GM12874 (cell line): Measurements from ENCODE around the gene NIP7.

Experiments
- TF ChIP-seq, protein P1 (sequence below): IDR thresholded peaks from 2 replicates; pipeline ENCODE4 v1.5.1; 2011; ENCODE audit warnings: low read depth, mild to moderate bottlenecking, control low read depth, low read length, moderate library complexity; ENCODE audit not compliant: insufficient read depth

NIP7 gene

GRCh38 chr16:69320740-69321073, 18.9 kb upstream of the NIP7 start:
- TF ChIP-seq, protein P1, sequence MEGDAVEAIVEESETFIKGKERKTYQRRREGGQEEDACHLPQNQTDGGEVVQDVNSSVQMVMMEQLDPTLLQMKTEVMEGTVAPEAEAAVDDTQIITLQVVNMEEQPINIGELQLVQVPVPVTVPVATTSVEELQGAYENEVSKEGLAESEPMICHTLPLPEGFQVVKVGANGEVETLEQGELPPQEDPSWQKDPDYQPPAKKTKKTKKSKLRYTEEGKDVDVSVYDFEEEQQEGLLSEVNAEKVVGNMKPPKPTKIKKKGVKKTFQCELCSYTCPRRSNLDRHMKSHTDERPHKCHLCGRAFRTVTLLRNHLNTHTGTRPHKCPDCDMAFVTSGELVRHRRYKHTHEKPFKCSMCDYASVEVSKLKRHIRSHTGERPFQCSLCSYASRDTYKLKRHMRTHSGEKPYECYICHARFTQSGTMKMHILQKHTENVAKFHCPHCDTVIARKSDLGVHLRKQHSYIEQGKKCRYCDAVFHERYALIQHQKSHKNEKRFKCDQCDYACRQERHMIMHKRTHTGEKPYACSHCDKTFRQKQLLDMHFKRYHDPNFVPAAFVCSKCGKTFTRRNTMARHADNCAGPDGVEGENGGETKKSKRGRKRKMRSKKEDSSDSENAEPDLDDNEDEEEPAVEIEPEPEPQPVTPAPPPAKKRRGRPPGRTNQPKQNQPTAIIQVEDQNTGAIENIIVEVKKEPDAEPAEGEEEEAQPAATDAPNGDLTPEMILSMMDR, result no peak

GRCh38 chr16:69321080-69321479, 18.5 kb upstream of the NIP7 start:
- TF ChIP-seq, protein P1, result no peak

- TF ChIP-seq, protein P1, result no peak
Observed at GRCh38 chr16:69322343-69322742, 17.2 kb upstream of the NIP7 start.

- TF ChIP-seq, protein P1, result no peak
Observed at GRCh38 chr16:69323415-69323814, 16.2 kb upstream of the NIP7 start.

- TF ChIP-seq, protein P1, result no peak
Observed at GRCh38 chr16:69324013-69324531, 15.5 kb upstream of the NIP7 start.

DNA sequence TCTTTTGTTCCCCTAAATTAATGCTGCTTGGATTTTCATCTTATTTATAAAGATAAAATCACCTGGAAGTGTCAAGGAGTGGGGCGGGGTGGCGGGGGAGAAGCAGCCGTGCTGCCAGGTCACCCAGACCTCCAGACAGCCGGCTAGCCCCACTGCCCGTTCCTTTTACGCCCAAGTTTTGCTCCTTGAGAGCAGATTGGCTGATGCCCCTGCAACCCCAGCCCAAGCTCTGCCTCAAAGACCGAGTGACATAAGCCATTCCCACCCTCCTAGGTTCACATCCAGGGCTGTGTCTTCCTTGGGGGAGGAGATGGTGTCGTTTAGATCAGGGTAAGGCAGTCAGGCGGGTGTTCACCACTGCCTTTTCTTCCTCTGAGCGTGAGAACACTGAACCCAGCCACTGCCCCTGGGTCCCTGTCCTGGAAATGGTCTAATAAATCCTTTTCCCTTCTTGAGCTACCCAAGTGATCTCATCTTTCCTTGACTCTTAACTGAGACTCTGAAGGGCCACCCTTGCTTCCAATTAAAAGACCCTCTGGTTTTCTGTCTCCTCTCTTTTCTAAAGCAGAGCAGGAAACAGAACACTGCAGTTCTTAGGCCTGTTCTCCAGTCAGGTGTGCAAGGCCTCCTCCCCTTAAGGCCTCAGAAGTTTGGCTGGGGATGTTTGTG, 14.9 kb upstream of the NIP7 start:
- TF ChIP-seq, protein P1, result no peak

- TF ChIP-seq, protein P1, result no peak
Observed at GRCh38 chr16:69325784-69326171, 13.8 kb upstream of the NIP7 start.
